GM06990 (cell line): ENCODE measurements around the gene TRAF5.
A peak's percentile ranks its signal among the peaks of the same experiment; 100 is the strongest.

Source experiments
- DNase-seq: peaks from one replicate; pipeline ENCODE4 v3.0.0-alpha.2; 2011; ENCODE audit not compliant: insufficient read length; ENCODE audit errors: extremely low read depth
- H3K27me3 ChIP-seq: replicated peaks from 2 replicates; pipeline ENCODE4 v1.6.0; 2011; ENCODE audit warnings: low read length; ENCODE audit not compliant: control insufficient read depth, insufficient read depth
- H3K36me3 ChIP-seq: 2 replicates; pipeline ENCODE4 v1.5.1; 2011; ENCODE audit warnings: low read length; ENCODE audit not compliant: control insufficient read depth, insufficient read depth
- H3K4me3 ChIP-seq: replicated peaks from 2 replicates; pipeline ENCODE4 v1.5.1; 2011; ENCODE audit warnings: low read depth, mild to moderate bottlenecking, control low read depth, low read length
- CTCF ChIP-seq: IDR thresholded peaks from 2 replicates; pipeline ENCODE4 v1.5.1; 2011; ENCODE audit warnings: low read length, control low read depth, mild to moderate bottlenecking, inconsistent platforms; ENCODE audit not compliant: insufficient read depth, poor library complexity, severe bottlenecking

TRAF5 gene

GRCh38 chr1:211377539-211378450 lies 51.2 kb downstream of the TRAF5 start:
- no peak for TF ChIP-seq CTCF
- DNase-seq, result no peak
- H3K4me3 ChIP-seq, result no peak overlapping the region
- H3K27me3 ChIP-seq, result no peaks in the 10 kb centered on the region
- H3K36me3 ChIP-seq, result peaks cover 2% of the 10 kb centered on the region

- Histone ChIP-seq H3K36me3 (peaks cover 2% of the 10 kb centered on the region), H3K27me3 (no peaks in the 10 kb centered on the region), H3K4me3 (no peak overlapping the region)
- TF ChIP-seq CTCF, result no peak
- no peak for DNase-seq
These were observed 52.2 kb downstream of the TRAF5 start for GRCh38 chr1:211378844-211379243.

- Histone ChIP-seq H3K36me3 (peaks cover 2% of the 10 kb centered on the region), H3K27me3 (no peaks in the 10 kb centered on the region), H3K4me3 (no peak overlapping the region)
- no peak for TF ChIP-seq CTCF
- no peak for DNase-seq
These were observed 52.8 kb downstream of the TRAF5 start for GRCh38 chr1:211379446-211379845.

- no peaks in the 10 kb centered on the region for H3K27me3 ChIP-seq
- no peak for TF ChIP-seq CTCF
- peak overlapping the region; percentile 75 for H3K4me3 ChIP-seq
- H3K36me3 ChIP-seq, result no peaks in the 10 kb centered on the region
- DNase-seq, result peak; percentile 20
These were observed 55.0 kb downstream of the TRAF5 start for GRCh38 chr1:211381481-211382181.

- Histone ChIP-seq H3K4me3 (peak overlapping the region; percentile 75), H3K27me3 (no peaks in the 10 kb centered on the region), H3K36me3 (no peaks in the 10 kb centered on the region)
- TF ChIP-seq CTCF, result no peak
- no peak for DNase-seq
These were observed 55.6 kb downstream of the TRAF5 start for GRCh38 chr1:211382182-211382713.
